Activated naive CD4-positive, alpha-beta T cell treated with anti-CD3 and anti-CD28 coated beads for 36 hours (primary cell): Measurements from ENCODE around the gene COL3A1. TPM values are rescaled to one million over a fixed set of nuclear protein-coding genes. Genes with fewer than 3 reads are reported as not detected.

Experiments used
- CTCF ChIA-PET: fragments of 350-600 bp; sonication (Branson Sonifier 250); formaldehyde crosslinking; loops from one replicate; lab custom pipeline; 2021; ENCODE audit warnings: antibody characterized with exemption; lab: Charles Lee
- DNase-seq: peaks from one replicate; pipeline ENCODE4 v3.0.0-alpha.2; 2020
- H3K27ac Mint-ChIP-seq: one replicate; pipeline ENCODE4 v1.8.0; 2021; ENCODE audit warnings: mild to moderate bottlenecking, mixed read lengths
- H3K27me3 Mint-ChIP-seq: one replicate; pipeline ENCODE4 v1.8.0; 2021; ENCODE audit warnings: low read depth, mixed read lengths
- H3K36me3 Mint-ChIP-seq: one replicate; pipeline ENCODE4 v1.8.0; 2021; ENCODE audit warnings: low read depth, mixed read lengths
- H3K4me1 Mint-ChIP-seq: one replicate; pipeline ENCODE4 v1.8.0; 2021; ENCODE audit warnings: low read depth, mixed read lengths
- H3K4me3 Mint-ChIP-seq: one replicate; pipeline ENCODE4 v1.8.0; 2021; ENCODE audit warnings: mild to moderate bottlenecking, moderate library complexity, mixed read lengths
- H3K9me3 Mint-ChIP-seq: one replicate; pipeline ENCODE4 v1.8.0; 2021; ENCODE audit warnings: mixed read lengths
- intact Hi-C: fragments of 100-400 bp; cut with micrococcal nuclease; formaldehyde crosslinking; loops from one replicate; pipeline ENCODE4 v1.15.1; 2023
- total RNA-seq, 2 experiments: library from RNA; stranded (reverse); gene quantifications; one replicate each; pipeline ENCODE4 v1.2.3, GENCODE V29; 2021

COL3A1 gene
- total RNA-seq, result not detected

GRCh38 chr2:188974164-188974563 lies at the start of gene COL3A1:
Gene COL3A1 (plus strand): TSS chr2:188974373. CDS start chr2:188974490, 117 bp downstream.
- Mint-ChIP-seq H3K9me3 (no peaks in the 10 kb centered on the region), H3K4me1 (peaks cover 12% of the 10 kb centered on the region), H3K36me3 (no peaks in the 10 kb centered on the region), H3K27me3 (peaks cover 32% of the 10 kb centered on the region), H3K4me3 (no peak within 1 kb of the TSS), H3K27ac (no peak within 1 kb of the TSS)
- CTCF ChIA-PET, result no interaction called here
- no peak for DNase-seq
- intact Hi-C loops, result loop anchor here (10.0 kb wide), 1 partner anchor 681 kb away; no protein-coding TSS in a partner anchor

- Mint-ChIP-seq H3K4me3 (no peak overlapping the region), H3K27ac (no peak overlapping the region), H3K4me1 (no peaks in the 10 kb centered on the region), H3K27me3 (no peaks in the 10 kb centered on the region), H3K36me3 (no peaks in the 10 kb centered on the region), H3K9me3 (peaks cover 13% of the 10 kb centered on the region)
- DNase-seq, result no peak
- intact Hi-C loops, result no loop called here
- CTCF ChIA-PET, result no interaction called here
Measured at GRCh38 chr2:188928643-188929042, 45.5 kb upstream of the COL3A1 start.

GRCh38 chr2:188931361-188931760 lies 42.8 kb upstream of the COL3A1 start:
- intact Hi-C loops, result no loop called here
- no peaks in the 10 kb centered on the region for H3K36me3 Mint-ChIP-seq
- H3K9me3 Mint-ChIP-seq, result peaks cover 13% of the 10 kb centered on the region
- no peak overlapping the region for H3K27ac Mint-ChIP-seq
- no peak for DNase-seq
- H3K4me3 Mint-ChIP-seq, result no peak overlapping the region
- no peaks in the 10 kb centered on the region for H3K27me3 Mint-ChIP-seq
- CTCF ChIA-PET, result interaction anchor here (0.7 kb wide), 1 partner anchor 45 kb away, joined by 3 read pairs; no protein-coding TSS in a partner anchor
- no peaks in the 10 kb centered on the region for H3K4me1 Mint-ChIP-seq

GRCh38 chr2:188937228-188938220 lies 36.6 kb upstream of the COL3A1 start:
- Mint-ChIP-seq H3K9me3 (no peaks in the 10 kb centered on the region), H3K36me3 (no peaks in the 10 kb centered on the region), H3K27ac (no peak overlapping the region), H3K4me1 (no peaks in the 10 kb centered on the region), H3K27me3 (no peaks in the 10 kb centered on the region), H3K4me3 (no peak overlapping the region)
- DNase-seq, result no peak
- CTCF ChIA-PET, result interaction anchor here (0.6 kb wide), 1 partner anchor 989 kb away, joined by 3 read pairs; no protein-coding TSS in a partner anchor
- intact Hi-C loops, result no loop called here

GRCh38 chr2:188940171-188940570 lies 34.0 kb upstream of the COL3A1 start:
- Mint-ChIP-seq H3K36me3 (no peaks in the 10 kb centered on the region), H3K4me1 (no peaks in the 10 kb centered on the region), H3K9me3 (no peaks in the 10 kb centered on the region), H3K27me3 (no peaks in the 10 kb centered on the region), H3K27ac (no peak overlapping the region), H3K4me3 (no peak overlapping the region)
- no peak for DNase-seq
- intact Hi-C loops, result no loop called here
- CTCF ChIA-PET, result no interaction called here

GRCh38 chr2:188944442-188944841 lies 29.7 kb upstream of the COL3A1 start:
- no peak for DNase-seq
- Mint-ChIP-seq H3K9me3 (no peaks in the 10 kb centered on the region), H3K36me3 (no peaks in the 10 kb centered on the region), H3K4me1 (no peaks in the 10 kb centered on the region), H3K27me3 (no peaks in the 10 kb centered on the region), H3K27ac (no peak overlapping the region), H3K4me3 (no peak overlapping the region)
- intact Hi-C loops, result no loop called here
- CTCF ChIA-PET, result no interaction called here

- intact Hi-C loops, result no loop called here
- DNase-seq, result no peak
- Mint-ChIP-seq H3K9me3 (no peaks in the 10 kb centered on the region), H3K36me3 (no peaks in the 10 kb centered on the region), H3K27ac (no peak overlapping the region), H3K27me3 (peaks cover 1% of the 10 kb centered on the region), H3K4me1 (no peaks in the 10 kb centered on the region), H3K4me3 (no peak overlapping the region)
- CTCF ChIA-PET, result no interaction called here
Measured at GRCh38 chr2:188949046-188949818, 24.9 kb upstream of the COL3A1 start.

GRCh38 chr2:188952901-188953300 lies 21.3 kb upstream of the COL3A1 start:
- Mint-ChIP-seq H3K9me3 (no peaks in the 10 kb centered on the region), H3K27me3 (peaks cover 1% of the 10 kb centered on the region), H3K27ac (no peak overlapping the region), H3K4me1 (peaks cover 8% of the 10 kb centered on the region), H3K4me3 (no peak overlapping the region), H3K36me3 (no peaks in the 10 kb centered on the region)
- intact Hi-C loops, result no loop called here
- DNase-seq, result no peak
- CTCF ChIA-PET, result no interaction called here

- Mint-ChIP-seq H3K9me3 (no peaks in the 10 kb centered on the region), H3K27me3 (peaks cover 6% of the 10 kb centered on the region), H3K4me3 (no peak overlapping the region), H3K36me3 (no peaks in the 10 kb centered on the region), H3K4me1 (peaks cover 9% of the 10 kb centered on the region), H3K27ac (no peak overlapping the region)
- intact Hi-C loops, result loop anchor here (1.0 kb wide), 1 partner anchor 22 kb away; no protein-coding TSS in a partner anchor
- CTCF ChIA-PET, result no interaction called here
- no peak for DNase-seq
Measured at GRCh38 chr2:188956290-188956689, 17.9 kb upstream of the COL3A1 start.

- CTCF ChIA-PET, result no interaction called here
- Mint-ChIP-seq H3K36me3 (no peaks in the 10 kb centered on the region), H3K4me3 (no peak overlapping the region), H3K9me3 (no peaks in the 10 kb centered on the region), H3K27me3 (peaks cover 13% of the 10 kb centered on the region), H3K4me1 (peaks cover 9% of the 10 kb centered on the region), H3K27ac (no peak overlapping the region)
- DNase-seq, result no peak
- intact Hi-C loops, result loop anchor here (1.0 kb wide), 1 partner anchor 21 kb away; no protein-coding TSS in a partner anchor
Measured at GRCh38 chr2:188956961-188957360, 17.2 kb upstream of the COL3A1 start.

- no peak overlapping the region for H3K27ac Mint-ChIP-seq
- intact Hi-C loops, result no loop called here
- CTCF ChIA-PET, result no interaction called here
Measured at GRCh38 chr2:188957646-188958045, 16.5 kb upstream of the COL3A1 start.

GRCh38 chr2:188963741-188964140 lies 10.4 kb upstream of the COL3A1 start:
- no peaks in the 10 kb centered on the region for H3K36me3 Mint-ChIP-seq
- intact Hi-C loops, result no loop called here
- CTCF ChIA-PET, result no interaction called here
- H3K4me3 Mint-ChIP-seq, result no peak overlapping the region
- H3K4me1 Mint-ChIP-seq, result no peaks in the 10 kb centered on the region
- peaks cover 23% of the 10 kb centered on the region for H3K27me3 Mint-ChIP-seq
- no peak for DNase-seq
- no peak overlapping the region for H3K27ac Mint-ChIP-seq
- no peaks in the 10 kb centered on the region for H3K9me3 Mint-ChIP-seq

More at GRCh38 chr2:188957646-188958045, 16.5 kb upstream of the COL3A1 start:
- no peaks in the 10 kb centered on the region for H3K36me3 Mint-ChIP-seq
- DNase-seq, result no peak
- peaks cover 9% of the 10 kb centered on the region for H3K4me1 Mint-ChIP-seq
- H3K4me3 Mint-ChIP-seq, result no peak overlapping the region
- peaks cover 13% of the 10 kb centered on the region for H3K27me3 Mint-ChIP-seq
- H3K9me3 Mint-ChIP-seq, result no peaks in the 10 kb centered on the region
